Measurements from ENCODE around the gene SOHLH2. TPM values are rescaled to one million over a fixed set of nuclear protein-coding genes. Genes with fewer than 3 reads are reported as not detected.

SOHLH2 gene
- total RNA-seq, 1 experiment from 2014 or later = 5.8 TPM

DNA sequence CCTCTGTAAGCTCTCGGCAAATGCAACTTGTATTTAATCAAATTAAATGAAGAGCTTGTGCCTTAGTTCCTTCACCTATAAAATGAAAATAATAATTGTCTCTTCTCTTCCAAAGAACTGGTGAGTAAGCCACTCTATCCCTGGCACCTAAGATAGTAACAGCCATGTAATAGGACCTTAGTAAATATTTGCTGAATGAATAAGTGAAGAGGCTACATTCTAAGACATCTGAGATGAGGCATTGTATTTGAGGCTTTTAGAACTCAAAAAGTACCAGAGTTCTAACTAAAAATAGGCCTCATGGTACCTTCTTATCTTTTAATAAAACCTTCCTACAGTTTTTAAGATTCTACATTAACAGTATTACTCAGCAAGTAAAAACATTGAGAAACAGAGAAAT is 65.9 kb downstream of the SOHLH2 start:
- no peak for DNase-seq (ENCODE audit: low spot score)
- ChIA-PET POLR2A (no interaction called here), CTCF (no interaction called here)
- H3K27ac Mint-ChIP-seq = no peak overlapping the region
- peaks cover 10% of the 10 kb centered on the region; the same call in 1 of the 2 replicates for H3K36me3 Mint-ChIP-seq
- no peak overlapping the region for H3K4me3 Mint-ChIP-seq
- peaks cover 28% of the 10 kb centered on the region for H3K9me3 Mint-ChIP-seq
- H3K4me1 Mint-ChIP-seq = no peaks in the 10 kb centered on the region
- H3K27me3 Mint-ChIP-seq (ENCODE audit: low read depth) = no peaks in the 10 kb centered on the region
- TF ChIP-seq ZNF671 (CRISPR knock-in tag; IDR thresholded peaks at IDR 0.05) (no peak), ELF4 (CRISPR knock-in tag; IDR thresholded peaks at IDR 0.05; ENCODE audit: low read depth) (no peak), IRF2 (CRISPR knock-in tag; IDR thresholded peaks at IDR 0.05; ENCODE audit: borderline replicate concordance, low read depth) (no peak), JAZF1 (CRISPR knock-in tag; IDR thresholded peaks at IDR 0.05) (no peak), NFATC4 (CRISPR knock-in tag; IDR thresholded peaks at IDR 0.05) (no peak), PRRX2 (CRISPR knock-in tag; IDR thresholded peaks at IDR 0.05) (no peak), ZNF219 (CRISPR knock-in tag; IDR thresholded peaks at IDR 0.05; ENCODE audit: borderline replicate concordance) (no peak)
- TF ChIP-seq, protein P1, sequence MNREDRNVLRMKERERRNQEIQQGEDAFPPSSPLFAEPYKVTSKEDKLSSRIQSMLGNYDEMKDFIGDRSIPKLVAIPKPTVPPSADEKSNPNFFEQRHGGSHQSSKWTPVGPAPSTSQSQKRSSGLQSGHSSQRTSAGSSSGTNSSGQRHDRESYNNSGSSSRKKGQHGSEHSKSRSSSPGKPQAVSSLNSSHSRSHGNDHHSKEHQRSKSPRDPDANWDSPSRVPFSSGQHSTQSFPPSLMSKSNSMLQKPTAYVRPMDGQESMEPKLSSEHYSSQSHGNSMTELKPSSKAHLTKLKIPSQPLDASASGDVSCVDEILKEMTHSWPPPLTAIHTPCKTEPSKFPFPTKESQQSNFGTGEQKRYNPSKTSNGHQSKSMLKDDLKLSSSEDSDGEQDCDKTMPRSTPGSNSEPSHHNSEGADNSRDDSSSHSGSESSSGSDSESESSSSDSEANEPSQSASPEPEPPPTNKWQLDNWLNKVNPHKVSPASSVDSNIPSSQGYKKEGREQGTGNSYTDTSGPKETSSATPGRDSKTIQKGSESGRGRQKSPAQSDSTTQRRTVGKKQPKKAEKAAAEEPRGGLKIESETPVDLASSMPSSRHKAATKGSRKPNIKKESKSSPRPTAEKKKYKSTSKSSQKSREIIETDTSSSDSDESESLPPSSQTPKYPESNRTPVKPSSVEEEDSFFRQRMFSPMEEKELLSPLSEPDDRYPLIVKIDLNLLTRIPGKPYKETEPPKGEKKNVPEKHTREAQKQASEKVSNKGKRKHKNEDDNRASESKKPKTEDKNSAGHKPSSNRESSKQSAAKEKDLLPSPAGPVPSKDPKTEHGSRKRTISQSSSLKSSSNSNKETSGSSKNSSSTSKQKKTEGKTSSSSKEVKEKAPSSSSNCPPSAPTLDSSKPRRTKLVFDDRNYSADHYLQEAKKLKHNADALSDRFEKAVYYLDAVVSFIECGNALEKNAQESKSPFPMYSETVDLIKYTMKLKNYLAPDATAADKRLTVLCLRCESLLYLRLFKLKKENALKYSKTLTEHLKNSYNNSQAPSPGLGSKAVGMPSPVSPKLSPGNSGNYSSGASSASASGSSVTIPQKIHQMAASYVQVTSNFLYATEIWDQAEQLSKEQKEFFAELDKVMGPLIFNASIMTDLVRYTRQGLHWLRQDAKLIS (CRISPR knock-in tag; IDR thresholded peaks at IDR 0.05; ENCODE audit: borderline replicate concordance) = no peak
- TF ChIP-seq, protein P2, sequence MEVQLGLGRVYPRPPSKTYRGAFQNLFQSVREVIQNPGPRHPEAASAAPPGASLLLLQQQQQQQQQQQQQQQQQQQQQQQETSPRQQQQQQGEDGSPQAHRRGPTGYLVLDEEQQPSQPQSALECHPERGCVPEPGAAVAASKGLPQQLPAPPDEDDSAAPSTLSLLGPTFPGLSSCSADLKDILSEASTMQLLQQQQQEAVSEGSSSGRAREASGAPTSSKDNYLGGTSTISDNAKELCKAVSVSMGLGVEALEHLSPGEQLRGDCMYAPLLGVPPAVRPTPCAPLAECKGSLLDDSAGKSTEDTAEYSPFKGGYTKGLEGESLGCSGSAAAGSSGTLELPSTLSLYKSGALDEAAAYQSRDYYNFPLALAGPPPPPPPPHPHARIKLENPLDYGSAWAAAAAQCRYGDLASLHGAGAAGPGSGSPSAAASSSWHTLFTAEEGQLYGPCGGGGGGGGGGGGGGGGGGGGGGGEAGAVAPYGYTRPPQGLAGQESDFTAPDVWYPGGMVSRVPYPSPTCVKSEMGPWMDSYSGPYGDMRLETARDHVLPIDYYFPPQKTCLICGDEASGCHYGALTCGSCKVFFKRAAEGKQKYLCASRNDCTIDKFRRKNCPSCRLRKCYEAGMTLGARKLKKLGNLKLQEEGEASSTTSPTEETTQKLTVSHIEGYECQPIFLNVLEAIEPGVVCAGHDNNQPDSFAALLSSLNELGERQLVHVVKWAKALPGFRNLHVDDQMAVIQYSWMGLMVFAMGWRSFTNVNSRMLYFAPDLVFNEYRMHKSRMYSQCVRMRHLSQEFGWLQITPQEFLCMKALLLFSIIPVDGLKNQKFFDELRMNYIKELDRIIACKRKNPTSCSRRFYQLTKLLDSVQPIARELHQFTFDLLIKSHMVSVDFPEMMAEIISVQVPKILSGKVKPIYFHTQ (CRISPR knock-in tag; IDR thresholded peaks at IDR 0.05) = no peak
- TF ChIP-seq, protein P3, sequence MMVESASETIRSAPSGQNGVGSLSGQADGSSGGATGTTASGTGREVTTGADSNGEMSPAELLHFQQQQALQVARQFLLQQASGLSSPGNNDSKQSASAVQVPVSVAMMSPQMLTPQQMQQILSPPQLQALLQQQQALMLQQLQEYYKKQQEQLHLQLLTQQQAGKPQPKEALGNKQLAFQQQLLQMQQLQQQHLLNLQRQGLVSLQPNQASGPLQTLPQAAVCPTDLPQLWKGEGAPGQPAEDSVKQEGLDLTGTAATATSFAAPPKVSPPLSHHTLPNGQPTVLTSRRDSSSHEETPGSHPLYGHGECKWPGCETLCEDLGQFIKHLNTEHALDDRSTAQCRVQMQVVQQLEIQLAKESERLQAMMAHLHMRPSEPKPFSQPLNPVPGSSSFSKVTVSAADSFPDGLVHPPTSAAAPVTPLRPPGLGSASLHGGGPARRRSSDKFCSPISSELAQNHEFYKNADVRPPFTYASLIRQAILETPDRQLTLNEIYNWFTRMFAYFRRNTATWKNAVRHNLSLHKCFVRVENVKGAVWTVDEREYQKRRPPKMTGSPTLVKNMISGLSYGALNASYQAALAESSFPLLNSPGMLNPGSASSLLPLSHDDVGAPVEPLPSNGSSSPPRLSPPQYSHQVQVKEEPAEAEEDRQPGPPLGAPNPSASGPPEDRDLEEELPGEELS (CRISPR knock-in tag; IDR thresholded peaks at IDR 0.05) = no peak
- TF ChIP-seq, protein P4, sequence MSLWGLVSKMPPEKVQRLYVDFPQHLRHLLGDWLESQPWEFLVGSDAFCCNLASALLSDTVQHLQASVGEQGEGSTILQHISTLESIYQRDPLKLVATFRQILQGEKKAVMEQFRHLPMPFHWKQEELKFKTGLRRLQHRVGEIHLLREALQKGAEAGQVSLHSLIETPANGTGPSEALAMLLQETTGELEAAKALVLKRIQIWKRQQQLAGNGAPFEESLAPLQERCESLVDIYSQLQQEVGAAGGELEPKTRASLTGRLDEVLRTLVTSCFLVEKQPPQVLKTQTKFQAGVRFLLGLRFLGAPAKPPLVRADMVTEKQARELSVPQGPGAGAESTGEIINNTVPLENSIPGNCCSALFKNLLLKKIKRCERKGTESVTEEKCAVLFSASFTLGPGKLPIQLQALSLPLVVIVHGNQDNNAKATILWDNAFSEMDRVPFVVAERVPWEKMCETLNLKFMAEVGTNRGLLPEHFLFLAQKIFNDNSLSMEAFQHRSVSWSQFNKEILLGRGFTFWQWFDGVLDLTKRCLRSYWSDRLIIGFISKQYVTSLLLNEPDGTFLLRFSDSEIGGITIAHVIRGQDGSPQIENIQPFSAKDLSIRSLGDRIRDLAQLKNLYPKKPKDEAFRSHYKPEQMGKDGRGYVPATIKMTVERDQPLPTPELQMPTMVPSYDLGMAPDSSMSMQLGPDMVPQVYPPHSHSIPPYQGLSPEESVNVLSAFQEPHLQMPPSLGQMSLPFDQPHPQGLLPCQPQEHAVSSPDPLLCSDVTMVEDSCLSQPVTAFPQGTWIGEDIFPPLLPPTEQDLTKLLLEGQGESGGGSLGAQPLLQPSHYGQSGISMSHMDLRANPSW (CRISPR knock-in tag; conservative IDR thresholded peaks at IDR 0.05; ENCODE audit: low read depth) = no peak
- TF ChIP-seq, protein P5, sequence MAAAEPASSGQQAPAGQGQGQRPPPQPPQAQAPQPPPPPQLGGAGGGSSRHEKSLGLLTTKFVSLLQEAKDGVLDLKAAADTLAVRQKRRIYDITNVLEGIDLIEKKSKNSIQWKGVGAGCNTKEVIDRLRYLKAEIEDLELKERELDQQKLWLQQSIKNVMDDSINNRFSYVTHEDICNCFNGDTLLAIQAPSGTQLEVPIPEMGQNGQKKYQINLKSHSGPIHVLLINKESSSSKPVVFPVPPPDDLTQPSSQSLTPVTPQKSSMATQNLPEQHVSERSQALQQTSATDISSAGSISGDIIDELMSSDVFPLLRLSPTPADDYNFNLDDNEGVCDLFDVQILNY (CRISPR knock-in tag; IDR thresholded peaks at IDR 0.05) = no peak
- no peak for ATAC-seq

DNA sequence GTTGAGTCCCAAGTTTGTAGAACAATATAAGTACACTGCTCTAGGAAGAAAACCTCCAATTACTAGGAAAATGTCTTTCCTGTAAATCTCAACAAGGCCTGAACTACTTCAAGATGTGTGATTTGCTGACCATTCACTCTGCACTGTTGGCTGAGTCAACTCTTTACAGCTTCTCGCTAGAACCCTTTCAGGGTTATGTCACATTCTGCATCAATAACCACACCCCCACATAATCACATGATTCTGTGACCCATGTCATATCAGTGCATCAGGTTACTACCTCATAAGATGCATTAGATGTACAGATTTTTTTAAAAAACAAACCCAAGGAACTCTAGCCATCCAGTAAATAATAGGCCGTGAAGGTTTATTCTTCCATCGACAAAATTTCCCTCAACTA is 67.0 kb downstream of the SOHLH2 start:
- H3K27me3 Mint-ChIP-seq (ENCODE audit: low read depth) = no peaks in the 10 kb centered on the region
- no peak for ATAC-seq
- no peak overlapping the region for H3K27ac Mint-ChIP-seq
- POLR2A ChIA-PET = no interaction called here
- no peak overlapping the region for H3K4me3 Mint-ChIP-seq
- H3K9me3 Mint-ChIP-seq = peaks cover 26% of the 10 kb centered on the region
- peaks cover 5% of the 10 kb centered on the region for H3K4me1 Mint-ChIP-seq
- CTCF ChIA-PET = no interaction called here
- no peak for DNase-seq (ENCODE audit: low spot score)
- H3K36me3 Mint-ChIP-seq = peaks cover 10% of the 10 kb centered on the region; the same call in 1 of the 2 replicates
- TF ChIP-seq, protein P6, sequence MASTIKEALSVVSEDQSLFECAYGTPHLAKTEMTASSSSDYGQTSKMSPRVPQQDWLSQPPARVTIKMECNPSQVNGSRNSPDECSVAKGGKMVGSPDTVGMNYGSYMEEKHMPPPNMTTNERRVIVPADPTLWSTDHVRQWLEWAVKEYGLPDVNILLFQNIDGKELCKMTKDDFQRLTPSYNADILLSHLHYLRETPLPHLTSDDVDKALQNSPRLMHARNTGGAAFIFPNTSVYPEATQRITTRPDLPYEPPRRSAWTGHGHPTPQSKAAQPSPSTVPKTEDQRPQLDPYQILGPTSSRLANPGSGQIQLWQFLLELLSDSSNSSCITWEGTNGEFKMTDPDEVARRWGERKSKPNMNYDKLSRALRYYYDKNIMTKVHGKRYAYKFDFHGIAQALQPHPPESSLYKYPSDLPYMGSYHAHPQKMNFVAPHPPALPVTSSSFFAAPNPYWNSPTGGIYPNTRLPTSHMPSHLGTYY (CRISPR knock-in tag; IDR thresholded peaks at IDR 0.05) = no peak
- TF ChIP-seq, protein P7, sequence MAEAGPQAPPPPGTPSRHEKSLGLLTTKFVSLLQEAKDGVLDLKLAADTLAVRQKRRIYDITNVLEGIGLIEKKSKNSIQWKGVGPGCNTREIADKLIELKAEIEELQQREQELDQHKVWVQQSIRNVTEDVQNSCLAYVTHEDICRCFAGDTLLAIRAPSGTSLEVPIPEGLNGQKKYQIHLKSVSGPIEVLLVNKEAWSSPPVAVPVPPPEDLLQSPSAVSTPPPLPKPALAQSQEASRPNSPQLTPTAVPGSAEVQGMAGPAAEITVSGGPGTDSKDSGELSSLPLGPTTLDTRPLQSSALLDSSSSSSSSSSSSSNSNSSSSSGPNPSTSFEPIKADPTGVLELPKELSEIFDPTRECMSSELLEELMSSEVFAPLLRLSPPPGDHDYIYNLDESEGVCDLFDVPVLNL (CRISPR knock-in tag; IDR thresholded peaks at IDR 0.05; ENCODE audit: borderline replicate concordance, low read depth) = no peak
- TF ChIP-seq ZNF121 (CRISPR knock-in tag; IDR thresholded peaks at IDR 0.05) (no peak), EMX1 (CRISPR knock-in tag; IDR thresholded peaks at IDR 0.05) (no peak), KAT7 (CRISPR knock-in tag; IDR thresholded peaks at IDR 0.05; ENCODE audit: borderline replicate concordance) (no peak)

All from WTC11 (cell line).